GM23338 (cell line): ENCODE data around the gene UBE2V1. TPM values are rescaled to one million over a fixed set of nuclear protein-coding genes. Genes with fewer than 3 reads are reported as not detected.

Experiments used
- ATAC-seq: fragments of 200-7000 bp; cut with Tn5 transposase; 3 replicates; pipeline ENCODE4 v1.9.1; 2020
- DNase-seq: peaks from one replicate; pipeline ENCODE4 v3.0.0-alpha.2; 2015; ENCODE audit warnings: low spot score
- H2AFZ ChIP-seq: fragments of 200-600 bp; sonication (generic); 2 replicates; pipeline ENCODE4 v1.8.0; 2016; ENCODE audit warnings: antibody characterized with exemption, mild to moderate bottlenecking, moderate library complexity
- H3F3A ChIP-seq: fragments of 200-600 bp; sonication (generic); replicated peaks from 2 replicates; pipeline ENCODE4 v1.8.0; 2017; ENCODE audit warnings: antibody characterized with exemption, mixed run types, low read depth
- H3K27ac ChIP-seq: fragments of 200-600 bp; sonication (generic); 2 replicates; pipeline ENCODE4 v1.6.1; 2016; ENCODE audit warnings: low read depth
- H3K27me3 ChIP-seq: fragments of 200-600 bp; sonication (generic); 2 replicates; pipeline ENCODE4 v1.8.0; 2016; ENCODE audit warnings: mild to moderate bottlenecking, mixed run types, moderate library complexity; ENCODE audit not compliant: insufficient read depth
- H3K36me3 ChIP-seq: fragments of 200-600 bp; sonication (generic); 2 replicates; pipeline ENCODE4 v1.8.0; 2016; ENCODE audit warnings: mild to moderate bottlenecking; ENCODE audit not compliant: insufficient read depth
- H3K4me1 ChIP-seq: fragments of 200-600 bp; sonication (generic); 2 replicates; pipeline ENCODE4 v1.8.0; 2016; ENCODE audit warnings: mild to moderate bottlenecking, moderate library complexity; ENCODE audit not compliant: insufficient read depth
- H3K4me2 ChIP-seq: fragments of 200-600 bp; sonication (generic); 2 replicates; pipeline ENCODE4 v1.7.1; 2017; ENCODE audit warnings: mixed run types
- H3K4me3 ChIP-seq: fragments of 200-600 bp; sonication (generic); 2 replicates; pipeline ENCODE4 v1.6.1; 2016; ENCODE audit warnings: mixed run types
- H3K79me2 ChIP-seq: fragments of 200-600 bp; sonication (generic); replicated peaks from 2 replicates; pipeline ENCODE4 v1.8.0; 2017; ENCODE audit warnings: mild to moderate bottlenecking; ENCODE audit not compliant: insufficient read depth
- H3K9me2 ChIP-seq: fragments of 200-600 bp; sonication (generic); 2 replicates; pipeline ENCODE4 v1.8.0; 2017; ENCODE audit not compliant: insufficient read depth
- H4K20me1 ChIP-seq: fragments of 200-600 bp; sonication (generic); replicated peaks from 2 replicates; pipeline ENCODE4 v1.8.0; 2017; ENCODE audit warnings: mild to moderate bottlenecking; ENCODE audit not compliant: insufficient read depth
- H3K27ac Mint-ChIP-seq: 2 replicates; pipeline ENCODE4 v1.8.0; 2020; ENCODE audit warnings: inconsistent platforms, mild to moderate bottlenecking, moderate library complexity, mixed read lengths
- H3K27me3 Mint-ChIP-seq: 3 replicates; pipeline ENCODE4 v1.8.0; 2022; ENCODE audit warnings: low read depth, mild to moderate bottlenecking, moderate library complexity, mixed read lengths, inconsistent platforms; ENCODE audit not compliant: insufficient read depth, poor library complexity
- H3K36me3 Mint-ChIP-seq: 3 replicates; pipeline ENCODE4 v1.8.0; 2021; ENCODE audit warnings: low read depth, mild to moderate bottlenecking, inconsistent platforms, moderate library complexity, mixed read lengths
- H3K4me1 Mint-ChIP-seq: 3 replicates; pipeline ENCODE4 v1.8.0; 2020; ENCODE audit warnings: mild to moderate bottlenecking, inconsistent platforms, mixed read lengths
- H3K4me3 Mint-ChIP-seq: 3 replicates; pipeline ENCODE4 v1.8.0; 2021; ENCODE audit warnings: moderate library complexity, mild to moderate bottlenecking, inconsistent platforms, mixed read lengths
- H3K9me3 Mint-ChIP-seq: 3 replicates; pipeline ENCODE4 v1.8.0; 2020; ENCODE audit warnings: moderate library complexity, mild to moderate bottlenecking, inconsistent platforms, mixed read lengths
- CREB1 ChIP-seq: fragments of 250-450 bp; sonication (Bioruptor Pico); IDR thresholded peaks from 2 replicates; pipeline ENCODE4 v1.5.0; 2020; ENCODE audit warnings: low read depth, mild to moderate bottlenecking, moderate library complexity
- CTCF ChIP-seq, 2 experiments: fragments of 200-600 bp in 1 of 2; sonication (generic) in 1 of 2; conservative IDR thresholded peaks; 2 replicates each; pipeline versions ENCODE4 v1.5.1 to v1.6.1; 2016 to 2017; ENCODE audit warnings: antibody characterized with exemption in 2 of 2, low read depth in 2 of 2, mild to moderate bottlenecking in 2 of 2, moderate library complexity in 1 of 2
- ETS1 ChIP-seq: IDR thresholded peaks from 2 replicates; pipeline ENCODE4 v1.6.1; 2016; ENCODE audit warnings: antibody characterized with exemption
- EZH2 ChIP-seq: fragments of 200-600 bp; sonication (generic); IDR thresholded peaks from one replicate; pipeline ENCODE4 v1.8.0; 2017; ENCODE audit warnings: antibody characterized with exemption, mild to moderate bottlenecking, low read depth; ENCODE audit not compliant: unreplicated experiment
- EZH2phosphoT487 ChIP-seq: fragments of 200-600 bp; sonication (generic); IDR thresholded peaks from one replicate; pipeline ENCODE4 v1.8.1; 2018; ENCODE audit warnings: antibody characterized with exemption; ENCODE audit not compliant: unreplicated experiment
- JUNB ChIP-seq: IDR thresholded peaks from one replicate; pipeline ENCODE4 v1.6.1; 2016; ENCODE audit warnings: antibody characterized with exemption; ENCODE audit not compliant: unreplicated experiment
- NANOG ChIP-seq: IDR thresholded peaks from 2 replicates; pipeline ENCODE4 v1.6.1; 2016; ENCODE audit warnings: antibody characterized with exemption, borderline replicate concordance
- POLR2AphosphoS5 ChIP-seq: IDR thresholded peaks from 2 replicates; pipeline ENCODE4 v1.6.1; 2016; ENCODE audit warnings: antibody characterized with exemption, low read depth
- REST ChIP-seq: IDR thresholded peaks from one replicate; pipeline ENCODE4 v1.6.1; 2018; ENCODE audit warnings: antibody characterized with exemption; ENCODE audit not compliant: unreplicated experiment
- STAT1 ChIP-seq: IDR thresholded peaks from one replicate; pipeline ENCODE4 v1.6.1; 2016; ENCODE audit warnings: antibody characterized with exemption; ENCODE audit not compliant: unreplicated experiment
- ZNF114 ChIP-seq: fragments of 250-450 bp; sonication (Bioruptor Pico); IDR thresholded peaks from 2 replicates; pipeline ENCODE4 v1.5.0; 2020; ENCODE audit warnings: mild to moderate bottlenecking, moderate library complexity
- ZNF331 ChIP-seq: fragments of 250-450 bp; sonication (Bioruptor Pico); IDR thresholded peaks from 2 replicates; pipeline ENCODE4 v1.5.0; 2020; ENCODE audit warnings: low read depth, mild to moderate bottlenecking, moderate library complexity
- ZNF462 ChIP-seq: fragments of 250-450 bp; sonication (Bioruptor Pico); IDR thresholded peaks from 2 replicates; pipeline ENCODE4 v1.5.0; 2020; ENCODE audit warnings: mild to moderate bottlenecking, moderate library complexity
- polyA plus RNA-seq: library from polyadenylated mRNA; unstranded; fragments of >200 nt; fragmentation: Nextera tagmentation; extraction: Ambion mirVana; gene quantifications from 2 replicates; pipeline ENCODE4 v1.2.1, GENCODE V29; 2016
- total RNA-seq: library from RNA; depleted of rRNA; stranded (reverse); fragments of >200 nt; shearing (Covaris generic); gene quantifications from 2 replicates; pipeline ENCODE4 v1.2.3, GENCODE V29; 2014

Gene UBE2V1
- total and polyA plus RNA-seq, 2 experiments from 2014 or later: 105 to 302 TPM

- Histone ChIP-seq H3K9me2 (no peaks in the 10 kb centered on the region), H3K4me2 (no peak overlapping the region), H3F3A (no peaks in the 10 kb centered on the region), H3K36me3 (peaks cover 3% of the 10 kb centered on the region; the same call in 1 of the 2 replicates), H2AFZ (no peak overlapping the region), H4K20me1 (peaks cover 9% of the 10 kb centered on the region), H3K4me1 (no peaks in the 10 kb centered on the region; the same call in 1 of the 2 replicates), H3K27me3 (no peaks in the 10 kb centered on the region), H3K4me3 (no peak overlapping the region), H3K27ac (peak overlapping the region; percentile 55; the same call in 1 of the 2 replicates), H3K79me2 (peaks cover 9% of the 10 kb centered on the region)
- H3K36me3 Mint-ChIP-seq: peaks cover 36% of the 10 kb centered on the region
- H3K4me3 Mint-ChIP-seq: no peak overlapping the region
- DNase-seq (no peak), ATAC-seq (no peak)
- H3K9me3 Mint-ChIP-seq: no peaks in the 10 kb centered on the region
- no peak for TF ChIP-seq EZH2
- TF ChIP-seq CREB1 (CRISPR knock-in tag): no peak
- no peak for TF ChIP-seq ZNF331 (CRISPR knock-in tag)
- no peak for TF ChIP-seq STAT1
- no peak for TF ChIP-seq ZNF114 (CRISPR knock-in tag)
- TF ChIP-seq CTCF (conservative IDR thresholded peaks at IDR 0.05; ENCODE audit: low read depth in 2 of 2): no peak
- TF ChIP-seq JUNB: no peak
- TF ChIP-seq REST: no peak
- no peak for TF ChIP-seq POLR2AphosphoS5
- TF ChIP-seq ZNF462 (CRISPR knock-in tag): no peak
- no peak for TF ChIP-seq NANOG
- no peak for TF ChIP-seq ETS1
- no peak for TF ChIP-seq EZH2phosphoT487
- H3K27me3 Mint-ChIP-seq: peaks cover 9% of the 10 kb centered on the region
- H3K27ac Mint-ChIP-seq: peak overlapping the region; percentile 20; the same call in 1 of the 2 replicates
- H3K4me1 Mint-ChIP-seq: peaks cover 25% of the 10 kb centered on the region
Measured at GRCh38 chr20:50136822-50137599, 24.1 kb upstream of the UBE2V1 start.
